ENCODE data around the gene ELMO1.

DNA sequence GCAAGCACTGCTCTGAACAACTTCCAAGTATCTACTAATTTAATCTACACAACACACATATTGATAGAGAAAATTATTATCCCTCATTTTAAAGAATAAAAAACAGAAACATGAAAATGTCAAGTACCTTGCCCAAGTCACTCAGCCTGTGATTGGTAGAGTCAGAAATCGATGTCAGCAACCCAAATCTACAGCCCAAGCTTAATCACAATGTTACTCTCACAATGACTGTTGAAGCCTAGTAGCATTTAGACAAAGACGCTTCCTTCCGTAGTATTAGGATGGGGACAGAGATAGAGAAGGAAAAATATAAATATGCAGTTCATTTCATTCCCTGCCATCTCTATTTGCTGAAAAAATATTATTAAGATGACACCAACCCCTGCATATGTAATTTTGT is 242.5 kb downstream of the ELMO1 start:
- TF ChIP-seq POLR2A (IDR thresholded peaks at IDR 0.05; ENCODE audit: extremely low read depth, insufficient read length): no peak
- no peak for TF ChIP-seq CTCF (IDR thresholded peaks at IDR 0.05; ENCODE audit: low read depth, low read length)
- TF ChIP-seq, protein P1, sequence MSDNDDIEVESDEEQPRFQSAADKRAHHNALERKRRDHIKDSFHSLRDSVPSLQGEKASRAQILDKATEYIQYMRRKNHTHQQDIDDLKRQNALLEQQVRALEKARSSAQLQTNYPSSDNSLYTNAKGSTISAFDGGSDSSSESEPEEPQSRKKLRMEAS (IDR thresholded peaks at IDR 0.05; ENCODE audit: low read depth, low read length): no peak
- TF ChIP-seq MYC (IDR thresholded peaks at IDR 0.05; ENCODE audit: low read depth, low read length): no peak

All from NB4 (cell line).